Activated T-helper 9 cell treated with anti-CD3 and anti-CD28 coated beads, Interleukin-2, amount 50 U/mL, for 16 hours (primary cell): Measurements from ENCODE around the gene GNAS.

Experiments
- DNase-seq: peaks from one replicate; pipeline ENCODE4 v3.0.0-alpha.2; 2020; ENCODE audit warnings: low read depth

Gene GNAS

GRCh38 chr20:58854638-58855471 lies 2.3 kb downstream of the GNAS start:
- DNase-seq: no peak

- DNase-seq: no peak
Measured at GRCh38 chr20:58855506-58856389, 3.2 kb downstream of the GNAS start.

- DNase-seq: no peak
Measured at GRCh38 chr20:58863044-58863790, 10.7 kb downstream of the GNAS start.

- no peak for DNase-seq
Measured at GRCh38 chr20:58864346-58864745, 11.8 kb downstream of the GNAS start.

GRCh38 chr20:58865843-58866242 lies 13.3 kb downstream of the GNAS start:
- no peak for DNase-seq

- no peak for DNase-seq
Measured at GRCh38 chr20:58867211-58867610, 14.7 kb downstream of the GNAS start.

GRCh38 chr20:58868795-58869194 lies 16.3 kb downstream of the GNAS start:
- DNase-seq: no peak

GRCh38 chr20:58869662-58870227 lies 17.2 kb downstream of the GNAS start:
- no peak for DNase-seq

GRCh38 chr20:58870293-58871014 lies 17.9 kb downstream of the GNAS start:
- no peak for DNase-seq

- no peak for DNase-seq
Measured at GRCh38 chr20:58871533-58872102, 19.1 kb downstream of the GNAS start.

GRCh38 chr20:58874469-58874868 lies 22.0 kb downstream of the GNAS start:
- DNase-seq: no peak

GRCh38 chr20:58875111-58875510 lies 22.6 kb downstream of the GNAS start:
- no peak for DNase-seq

- no peak for DNase-seq
Measured at GRCh38 chr20:58875541-58876134, 23.1 kb downstream of the GNAS start.

GRCh38 chr20:58876437-58876836 lies 23.9 kb downstream of the GNAS start:
- no peak for DNase-seq

- no peak for DNase-seq
Measured at GRCh38 chr20:58877050-58877975, 24.8 kb downstream of the GNAS start.

GRCh38 chr20:58877976-58878360 lies 25.5 kb downstream of the GNAS start:
- no peak for DNase-seq

- DNase-seq: no peak
Measured at GRCh38 chr20:58878399-58878798, 25.9 kb downstream of the GNAS start.

- no peak for DNase-seq
Measured at GRCh38 chr20:58880441-58880840, 27.9 kb downstream of the GNAS start.

- DNase-seq: no peak
Measured at GRCh38 chr20:58880994-58881752, 28.7 kb downstream of the GNAS start.
